ENCODE results near the gene VPREB3. TPM values are rescaled to one million over a fixed set of nuclear protein-coding genes. Genes with fewer than 3 reads are reported as not detected.
"Not testable (repeated sequence)": the region's sequence is repeated elsewhere in the genome, so short reads cannot be mapped to it uniquely, and the experiment has no call there.

Gene VPREB3
- total and polyA plus RNA-seq, 2 of the 8 experiments (the other 6 are each of a cell fraction or from before 2014, with no cell fraction given), result 0.52 to 4.6 TPM

DNA sequence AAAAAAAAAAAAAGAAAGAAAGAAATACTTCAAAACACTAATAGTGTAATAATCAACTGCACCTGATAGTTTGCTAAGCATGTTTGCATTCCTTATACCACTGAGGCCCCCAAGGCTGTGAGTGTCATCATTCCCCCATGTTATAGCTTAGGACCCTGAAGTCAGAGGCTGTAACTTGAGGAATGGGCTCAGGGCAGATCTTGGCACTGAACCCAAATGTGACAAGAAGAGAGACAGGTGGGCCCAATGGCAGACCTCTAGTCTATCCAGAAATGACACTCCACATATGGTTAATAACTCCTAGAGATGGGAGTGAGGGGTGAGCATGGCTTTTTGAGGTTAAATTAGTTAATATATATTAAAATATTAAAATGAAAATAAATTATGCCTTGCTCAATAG lies 16.5 kb downstream of the VPREB3 start:
- no peak overlapping the region for H3K4ac ChIP-seq (replicated peaks; ENCODE audit: insufficient read length, low read depth, low read length)
- no peak overlapping the region for H3K4me2 ChIP-seq (ENCODE audit: insufficient read depth in 1 of 2, low read depth in 2 of 2, low read length in 2 of 2)
- H2BK120ac ChIP-seq (replicated peaks; ENCODE audit: low read depth, low read length), result no peak overlapping the region
- no peak overlapping the region for H4K91ac ChIP-seq (replicated peaks; ENCODE audit: insufficient read length, low read length)
- no peak overlapping the region for H2BK5ac ChIP-seq (ENCODE audit: low read depth, low read length)
- H3K4me3 ChIP-seq (ENCODE audit: extremely low read depth in 1 of 4, insufficient read depth in 2 of 4, low read depth in 3 of 4, low read length in 4 of 4), result no peak overlapping the region
- H3K27me3 ChIP-seq (replicated peaks in 1 of 4; ENCODE audit: control insufficient read depth in 3 of 4, extremely low read depth in 1 of 4, insufficient read depth in 3 of 4, low read length in 3 of 4), result no peaks in the 10 kb centered on the region
- H3K79me1 ChIP-seq (ENCODE audit: low read depth, low read length), result no peaks in the 10 kb centered on the region; the same call in 1 of the 2 replicates
- DNase-seq (ENCODE audit: low read depth in 1 of 2, low spot score in 2 of 2), result no peak
- H4K5ac ChIP-seq (ENCODE audit: insufficient read length, low read depth, low read length), result no peak overlapping the region
- no peak overlapping the region for H2BK12ac ChIP-seq (ENCODE audit: low read depth, low read length)
- H3K4me1 ChIP-seq (replicated peaks in 1 of 4; ENCODE audit: control insufficient read depth in 3 of 4, insufficient read depth in 4 of 4, low read length in 3 of 4), result no peaks in the 10 kb centered on the region
- no peak overlapping the region for H2AK5ac ChIP-seq (ENCODE audit: low read depth, low read length)
- no peaks in the 10 kb centered on the region for H3K79me2 ChIP-seq (ENCODE audit: control insufficient read depth in 1 of 2, insufficient read depth in 2 of 2, low read length in 2 of 2)
- H4K20me1 ChIP-seq (replicated peaks in 1 of 2; ENCODE audit: control insufficient read depth in 1 of 2, insufficient read depth in 2 of 2, low read length in 2 of 2), result peaks cover 0 to 2% of the 10 kb centered on the region in 2 experiments
- CTCF ChIA-PET (ENCODE audit: partially characterized antibody), result interaction anchor here (0.6 to 1.5 kb wide), 4 partner anchors 10 to 52 kb away, joined by 3 to 6 read pairs (median 3); no protein-coding TSS in a partner anchor
- H3K9ac ChIP-seq (replicated peaks in 1 of 4; ENCODE audit: extremely low read depth in 1 of 4, low read depth in 3 of 4, low read length in 3 of 4), result no peak overlapping the region
- no peak overlapping the region for H3K23ac ChIP-seq (ENCODE audit: insufficient read length)
- H2BK15ac ChIP-seq (ENCODE audit: low read length), result no peak overlapping the region
- TF ChIP-seq CTBP2 (IDR thresholded peaks at IDR 0.05; ENCODE audit: borderline replicate concordance, insufficient read depth, insufficient read length, low read length), result no peak
- no peak overlapping the region for H3K56ac ChIP-seq (replicated peaks; ENCODE audit: insufficient read length, low read depth, low read length)
- H2BK20ac ChIP-seq (ENCODE audit: low read length), result no peak overlapping the region
- H2AFZ ChIP-seq (ENCODE audit: low read length), result no peak overlapping the region
- no peaks in the 10 kb centered on the region for H3K36me3 ChIP-seq (ENCODE audit: control insufficient read depth in 2 of 4, insufficient read depth in 4 of 4, low read length in 3 of 4)
- no peaks in the 10 kb centered on the region for H3K9me3 ChIP-seq (ENCODE audit: insufficient read depth in 2 of 2, low read depth in 1 of 2, low read length in 1 of 2)
- no peak overlapping the region for H3K27ac ChIP-seq (ENCODE audit: low read depth, low read length)
- H3K23me2 ChIP-seq (ENCODE audit: low read depth, low read length), result no peaks in the 10 kb centered on the region
- FAIRE-seq, result no peak
- H4K8ac ChIP-seq (ENCODE audit: extremely low read depth, insufficient read depth, low read length), result no peak overlapping the region
- H3K18ac ChIP-seq (ENCODE audit: extremely low read depth, low read length), result no peak overlapping the region
- POLR2A ChIA-PET (ENCODE audit: partially characterized antibody), result interaction anchor here (0.8 to 1.6 kb wide), 5 partner anchors 10 to 52 kb away, joined by 3 to 4 read pairs (median 3); no protein-coding TSS in a partner anchor
- no peak overlapping the region for H3K14ac ChIP-seq (ENCODE audit: insufficient read length)

DNA sequence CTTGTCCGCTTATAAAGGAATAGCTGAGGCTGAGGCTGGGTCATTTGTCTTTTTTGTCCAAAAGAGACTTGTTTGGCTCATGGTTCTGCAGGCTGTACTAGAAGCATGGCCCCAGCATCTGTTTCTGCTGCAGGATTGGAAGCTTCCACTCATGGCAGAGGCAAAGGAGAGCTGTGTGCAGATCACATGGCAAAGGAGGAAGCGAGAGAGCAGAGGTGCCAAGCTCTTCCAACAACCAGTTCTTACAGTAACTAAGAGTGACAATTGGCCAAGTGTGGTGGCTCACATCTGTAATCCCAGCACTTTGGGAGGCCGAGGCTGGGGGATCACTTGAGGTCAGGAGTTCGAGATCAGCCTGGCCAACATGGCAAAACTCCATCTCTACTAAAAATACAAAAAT lies 26.1 kb downstream of the VPREB3 start:
- H2AFZ ChIP-seq (ENCODE audit: low read length); H3K79me2 ChIP-seq (ENCODE audit: control insufficient read depth in 1 of 2, insufficient read depth in 2 of 2, low read length in 2 of 2); H2BK5ac ChIP-seq (ENCODE audit: low read depth, low read length); H3K14ac ChIP-seq (ENCODE audit: insufficient read length); H4K8ac ChIP-seq (ENCODE audit: extremely low read depth, insufficient read depth, low read length); H2BK20ac ChIP-seq (ENCODE audit: low read length); H4K5ac ChIP-seq (ENCODE audit: insufficient read length, low read depth, low read length); H2BK15ac ChIP-seq (ENCODE audit: low read length); H3K79me1 ChIP-seq (ENCODE audit: low read depth, low read length); DNase-seq (ENCODE audit: low read depth in 1 of 2, low spot score in 2 of 2); H3K27me3 ChIP-seq (replicated peaks in 1 of 4; ENCODE audit: control insufficient read depth in 3 of 4, extremely low read depth in 1 of 4, insufficient read depth in 3 of 4, low read length in 3 of 4); H2BK120ac ChIP-seq (replicated peaks; ENCODE audit: low read depth, low read length); H3K23ac ChIP-seq (ENCODE audit: insufficient read length); H3K4me3 ChIP-seq (ENCODE audit: extremely low read depth in 1 of 4, insufficient read depth in 2 of 4, low read depth in 3 of 4, low read length in 4 of 4); H3K23me2 ChIP-seq (ENCODE audit: low read depth, low read length); H3K9me3 ChIP-seq (ENCODE audit: insufficient read depth in 2 of 2, low read depth in 1 of 2, low read length in 1 of 2); H2BK12ac ChIP-seq (ENCODE audit: low read depth, low read length); H3K4me1 ChIP-seq (replicated peaks in 1 of 4; ENCODE audit: control insufficient read depth in 3 of 4, insufficient read depth in 4 of 4, low read length in 3 of 4); H3K4ac ChIP-seq (replicated peaks; ENCODE audit: insufficient read length, low read depth, low read length); H3K4me2 ChIP-seq (ENCODE audit: insufficient read depth in 1 of 2, low read depth in 2 of 2, low read length in 2 of 2); H4K91ac ChIP-seq (replicated peaks; ENCODE audit: insufficient read length, low read length); H3K27ac ChIP-seq (ENCODE audit: low read depth, low read length); FAIRE-seq; H2AK5ac ChIP-seq (ENCODE audit: low read depth, low read length); H3K18ac ChIP-seq (ENCODE audit: extremely low read depth, low read length); H4K20me1 ChIP-seq (replicated peaks in 1 of 2; ENCODE audit: control insufficient read depth in 1 of 2, insufficient read depth in 2 of 2, low read length in 2 of 2); H3K9ac ChIP-seq (replicated peaks in 1 of 4; ENCODE audit: extremely low read depth in 1 of 4, low read depth in 3 of 4, low read length in 3 of 4); H3K56ac ChIP-seq (replicated peaks; ENCODE audit: insufficient read length, low read depth, low read length); H3K36me3 ChIP-seq (ENCODE audit: control insufficient read depth in 2 of 4, insufficient read depth in 4 of 4, low read length in 3 of 4): not testable (repeated sequence)
- CTCF ChIA-PET (ENCODE audit: partially characterized antibody), result interaction anchor here (0.9 to 1.4 kb wide), 4 partner anchors 10 to 121 kb away, joined by 3 to 6 read pairs (median 4); no protein-coding TSS in a partner anchor
- POLR2A ChIA-PET (ENCODE audit: partially characterized antibody), result interaction anchor here (0.9 to 1.0 kb wide), 2 partner anchors 11 to 34 kb away, joined by 3 read pairs; partner anchors contain the start of gene C22orf15
- 89% methylated on average over 4 of the region's 4 CpGs; no CpG with 5 or more reads in 1 of the 2 experiments for WGBS, 2 experiments (ENCODE audit: extremely low coverage in 1 of 2, insufficient coverage in 1 of 2, insufficient read length in 1 of 2, insufficient replicate concordance in 2 of 2, low coverage in 1 of 2, low lambda C conversion rate in 2 of 2, missing lambda C conversion rate in 1 of 2)
